ENCODE data around the gene ZNRF1. TPM values are rescaled to one million over a fixed set of nuclear protein-coding genes. Genes with fewer than 3 reads are reported as not detected.
A peak's percentile ranks its signal among the peaks of the same experiment; 100 is the strongest.

Gene ZNRF1
- total RNA-seq, 4 donors from 2014 or later: 12.8 to 24.1 (median 19.0) TPM

GRCh38 chr16:75048054-75048453 is 49.2 kb downstream of the ZNRF1 start:
- 91 to 100% methylated on average over 1 to 4 of the region's 4 CpGs for WGBS, 2 donors (ENCODE audit: low coverage in 1 of 2)
- Histone ChIP-seq H3K36me3 (no peaks in the 10 kb centered on the region), H3K27ac (peak overlapping the region in 1 of 4 donors; percentile 65), H3K9me3 (no peaks in the 10 kb centered on the region), H3K4me3 (no peak overlapping the region), H3K4me1 (peaks cover 7 to 66% (median 17%) of the 10 kb centered on the region in 3 donors), H3K27me3 (no peaks in the 10 kb centered on the region)
- no peak for ATAC-seq
- TF ChIP-seq POLR2AphosphoS5 (IDR thresholded peaks at IDR 0.05) (no peak), POLR2A (IDR thresholded peaks at IDR 0.05) (no peak), EP300 (IDR thresholded peaks at IDR 0.05) (no peak), CTCF (IDR thresholded peaks at IDR 0.05) (no peak)

GRCh38 chr16:75048530-75048929 is 49.7 kb downstream of the ZNRF1 start:
- peaks cover 7 to 64% (median 12%) of the 10 kb centered on the region in 3 donors for H3K4me1 ChIP-seq
- no peaks in the 10 kb centered on the region for H3K36me3 ChIP-seq
- H3K27me3 ChIP-seq: no peaks in the 10 kb centered on the region
- 60 to 74% methylated on average over 7 to 8 of the region's 8 CpGs for WGBS, 2 donors (ENCODE audit: low coverage in 1 of 2)
- peak overlapping the region in 1 of 4 donors; percentile 65 for H3K27ac ChIP-seq
- TF ChIP-seq POLR2AphosphoS5 (IDR thresholded peaks at IDR 0.05): no peak
- no peak for TF ChIP-seq EP300 (IDR thresholded peaks at IDR 0.05)
- no peak for TF ChIP-seq CTCF (IDR thresholded peaks at IDR 0.05)
- no peak for TF ChIP-seq POLR2A (IDR thresholded peaks at IDR 0.05)
- ATAC-seq: no peak
- H3K9me3 ChIP-seq: no peaks in the 10 kb centered on the region
- H3K4me3 ChIP-seq: no peak overlapping the region

GRCh38 chr16:75052481-75053202 is 53.8 kb downstream of the ZNRF1 start:
- Histone ChIP-seq H3K27me3 (no peaks in the 10 kb centered on the region), H3K4me1 (peaks cover 0 to 53% (median 6%) of the 10 kb centered on the region in 3 donors), H3K4me3 (no peak overlapping the region), H3K9me3 (no peaks in the 10 kb centered on the region), H3K36me3 (no peaks in the 10 kb centered on the region), H3K27ac (no peak overlapping the region)
- no peak for ATAC-seq
- WGBS, 2 donors (ENCODE audit: low coverage in 1 of 2): 91 to 100% methylated on average over 2 to 4 of the region's 6 CpGs
- TF ChIP-seq POLR2AphosphoS5 (IDR thresholded peaks at IDR 0.05): no peak
- TF ChIP-seq POLR2A (IDR thresholded peaks at IDR 0.05): no peak
- no peak for TF ChIP-seq EP300 (IDR thresholded peaks at IDR 0.05)
- no peak for TF ChIP-seq CTCF (IDR thresholded peaks at IDR 0.05)

- TF ChIP-seq POLR2AphosphoS5 (IDR thresholded peaks at IDR 0.05) (no peak), POLR2A (IDR thresholded peaks at IDR 0.05) (no peak), EP300 (IDR thresholded peaks at IDR 0.05) (no peak), CTCF (IDR thresholded peaks at IDR 0.05) (no peak)
- H3K4me3 ChIP-seq: no peak overlapping the region
- peaks cover 0 to 50% (median 6%) of the 10 kb centered on the region in 3 donors for H3K4me1 ChIP-seq
- H3K36me3 ChIP-seq: no peaks in the 10 kb centered on the region
- ATAC-seq: no peak
- H3K27me3 ChIP-seq: no peaks in the 10 kb centered on the region
- WGBS, 2 donors (ENCODE audit: low coverage in 1 of 2): 77 to 79% methylated on average over 3 of the region's 4 CpGs
- H3K9me3 ChIP-seq: no peaks in the 10 kb centered on the region
- H3K27ac ChIP-seq: no peak overlapping the region
Measured at GRCh38 chr16:75053791-75054555, 55.1 kb downstream of the ZNRF1 start.
